ENCODE measurements around the gene ILDR1.
A peak's percentile ranks its signal among the peaks of the same experiment; 100 is the strongest.
"Not testable (repeated sequence)": the region's sequence is repeated elsewhere in the genome, so short reads cannot be mapped to it uniquely, and the experiment has no call there.

ILDR1 gene

GRCh38 chr3:122021811-122022401 lies at the start of gene ILDR1:
ILDR1 (minus strand) TSS chr3:122022247; CDS start chr3:122022077, 170 bp downstream.
- DNase-seq (ENCODE audit: low spot score) = peak; percentile 86

- DNase-seq (ENCODE audit: low spot score) = no peak
Measured at GRCh38 chr3:122067588-122068240, 45.7 kb upstream of the ILDR1 start.

- DNase-seq (ENCODE audit: low spot score) = peak; percentile 49
Measured at GRCh38 chr3:122067214-122067550, 45.1 kb upstream of the ILDR1 start.

- DNase-seq (ENCODE audit: low spot score) = no peak
Measured at GRCh38 chr3:122066331-122067213, 44.5 kb upstream of the ILDR1 start.

GRCh38 chr3:122064326-122064725 lies 42.3 kb upstream of the ILDR1 start:
- DNase-seq (ENCODE audit: low spot score) = no peak

GRCh38 chr3:122063908-122064307 lies 41.9 kb upstream of the ILDR1 start:
- DNase-seq (ENCODE audit: low spot score) = no peak

GRCh38 chr3:122060040-122060698 lies 38.1 kb upstream of the ILDR1 start:
- DNase-seq (ENCODE audit: low spot score) = no peak

- no peak for DNase-seq (ENCODE audit: low spot score)
Measured at GRCh38 chr3:122058294-122058693, 36.2 kb upstream of the ILDR1 start.

- DNase-seq (ENCODE audit: low spot score) = no peak
Measured at GRCh38 chr3:122057671-122058070, 35.6 kb upstream of the ILDR1 start.

- peak; percentile 39 for DNase-seq (ENCODE audit: low spot score)
Measured at GRCh38 chr3:122055215-122055614, 33.2 kb upstream of the ILDR1 start, which contains the start of gene CD86. CD86 (plus strand) TSS chr3:122055362; CDS start chr3:122055490, 128 bp downstream.

- peak; percentile 38 for DNase-seq (ENCODE audit: low spot score)
Measured at GRCh38 chr3:122052968-122053367, 30.9 kb upstream of the ILDR1 start.

- not testable (repeated sequence) for DNase-seq (ENCODE audit: low spot score)
Measured at GRCh38 chr3:122047773-122048172, 25.7 kb upstream of the ILDR1 start.

GRCh38 chr3:122047296-122047695 lies 25.2 kb upstream of the ILDR1 start:
- not testable (repeated sequence) for DNase-seq (ENCODE audit: low spot score)

GRCh38 chr3:122033023-122033422 lies 11.0 kb upstream of the ILDR1 start:
- DNase-seq (ENCODE audit: low spot score) = no peak

GRCh38 chr3:122032531-122032930 lies 10.5 kb upstream of the ILDR1 start:
- no peak for DNase-seq (ENCODE audit: low spot score)

- DNase-seq (ENCODE audit: low spot score) = no peak
Measured at GRCh38 chr3:122031123-122031468, 9.0 kb upstream of the ILDR1 start.

- DNase-seq (ENCODE audit: low spot score) = no peak
Measured at GRCh38 chr3:122030381-122031122, 8.5 kb upstream of the ILDR1 start.

GRCh38 chr3:122025296-122025695 lies 3.2 kb upstream of the ILDR1 start:
- peak; percentile 56 for DNase-seq (ENCODE audit: low spot score)

GRCh38 chr3:122024800-122025199 lies 2.8 kb upstream of the ILDR1 start:
- no peak for DNase-seq (ENCODE audit: low spot score)

GRCh38 chr3:122023335-122023910 lies 1.4 kb upstream of the ILDR1 start:
- no peak for DNase-seq (ENCODE audit: low spot score)

GRCh38 chr3:122021037-122021436 lies 1.0 kb downstream of the ILDR1 start:
- no peak for DNase-seq (ENCODE audit: low spot score)
